GM12872 (cell line): Measurements from ENCODE around the gene UNC5B.

Experiments used
- TF ChIP-seq, protein P1 (sequence below): IDR thresholded peaks from 3 replicates; pipeline ENCODE4 v1.5.1; 2011; ENCODE audit warnings: low read depth, mild to moderate bottlenecking, low read length, moderate library complexity; ENCODE audit not compliant: insufficient read depth

UNC5B gene

DNA sequence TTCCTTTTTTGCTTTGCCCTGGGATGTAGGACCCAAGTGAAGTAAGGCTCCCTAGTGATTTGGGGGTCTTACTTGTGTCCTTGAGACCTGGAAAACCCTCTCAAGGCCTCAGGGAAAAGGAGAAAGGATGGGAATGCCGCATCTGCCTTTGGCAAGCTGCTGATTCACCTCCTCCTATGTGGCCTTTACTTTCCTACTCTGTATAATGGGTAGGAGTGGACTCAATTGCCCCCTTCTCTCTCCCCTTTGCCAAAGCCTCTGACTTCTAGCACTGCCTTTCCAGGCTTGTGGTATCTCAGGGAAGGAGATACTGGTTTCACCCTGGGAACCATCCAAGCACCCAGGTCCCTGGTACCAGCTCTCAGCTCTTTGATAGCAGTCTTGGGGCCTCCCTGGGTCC lies 35.4 kb downstream of the UNC5B start:
- TF ChIP-seq, protein P1, sequence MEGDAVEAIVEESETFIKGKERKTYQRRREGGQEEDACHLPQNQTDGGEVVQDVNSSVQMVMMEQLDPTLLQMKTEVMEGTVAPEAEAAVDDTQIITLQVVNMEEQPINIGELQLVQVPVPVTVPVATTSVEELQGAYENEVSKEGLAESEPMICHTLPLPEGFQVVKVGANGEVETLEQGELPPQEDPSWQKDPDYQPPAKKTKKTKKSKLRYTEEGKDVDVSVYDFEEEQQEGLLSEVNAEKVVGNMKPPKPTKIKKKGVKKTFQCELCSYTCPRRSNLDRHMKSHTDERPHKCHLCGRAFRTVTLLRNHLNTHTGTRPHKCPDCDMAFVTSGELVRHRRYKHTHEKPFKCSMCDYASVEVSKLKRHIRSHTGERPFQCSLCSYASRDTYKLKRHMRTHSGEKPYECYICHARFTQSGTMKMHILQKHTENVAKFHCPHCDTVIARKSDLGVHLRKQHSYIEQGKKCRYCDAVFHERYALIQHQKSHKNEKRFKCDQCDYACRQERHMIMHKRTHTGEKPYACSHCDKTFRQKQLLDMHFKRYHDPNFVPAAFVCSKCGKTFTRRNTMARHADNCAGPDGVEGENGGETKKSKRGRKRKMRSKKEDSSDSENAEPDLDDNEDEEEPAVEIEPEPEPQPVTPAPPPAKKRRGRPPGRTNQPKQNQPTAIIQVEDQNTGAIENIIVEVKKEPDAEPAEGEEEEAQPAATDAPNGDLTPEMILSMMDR: no peak

DNA sequence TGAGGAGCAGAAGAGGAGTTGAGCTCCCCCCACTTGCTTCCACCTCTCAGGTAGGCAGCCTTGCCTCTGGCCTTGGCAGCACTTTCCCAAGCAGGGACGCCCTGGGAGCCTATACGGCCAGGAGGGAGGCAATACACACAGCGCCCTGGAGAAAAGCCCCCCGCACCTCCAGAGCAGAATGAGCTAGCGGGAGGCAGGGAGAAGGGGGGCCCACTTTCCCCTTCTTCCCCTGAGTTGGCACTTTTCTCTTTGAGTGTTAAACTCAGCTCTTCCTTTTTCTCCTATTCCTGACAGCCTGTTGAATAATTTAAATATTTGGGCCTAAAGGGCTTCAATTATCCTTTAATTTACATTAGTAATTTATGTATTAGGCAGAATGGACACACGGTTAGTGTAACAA lies 35.8 kb downstream of the UNC5B start:
- TF ChIP-seq, protein P1: no peak

DNA sequence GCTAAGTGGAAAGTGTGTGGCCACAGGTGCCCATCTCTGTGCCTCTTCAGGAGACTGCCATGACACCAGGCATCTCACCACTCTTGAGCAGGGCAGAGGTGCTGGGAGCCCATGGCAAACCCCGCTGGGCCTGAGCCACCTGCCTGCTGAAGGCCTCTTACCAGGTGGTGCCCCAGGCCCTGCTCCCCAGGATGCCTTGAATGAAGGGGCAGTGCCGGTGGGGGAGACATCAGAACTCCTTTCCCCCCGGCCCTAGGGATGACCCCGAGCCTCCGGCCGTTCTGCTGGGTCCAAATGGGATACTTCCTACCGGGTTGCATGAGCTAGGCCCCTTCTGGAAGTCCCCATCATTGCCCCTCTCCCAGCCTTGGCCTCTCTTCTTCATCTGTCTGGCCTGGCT lies 37.6 kb downstream of the UNC5B start:
- TF ChIP-seq, protein P1: no peak

DNA sequence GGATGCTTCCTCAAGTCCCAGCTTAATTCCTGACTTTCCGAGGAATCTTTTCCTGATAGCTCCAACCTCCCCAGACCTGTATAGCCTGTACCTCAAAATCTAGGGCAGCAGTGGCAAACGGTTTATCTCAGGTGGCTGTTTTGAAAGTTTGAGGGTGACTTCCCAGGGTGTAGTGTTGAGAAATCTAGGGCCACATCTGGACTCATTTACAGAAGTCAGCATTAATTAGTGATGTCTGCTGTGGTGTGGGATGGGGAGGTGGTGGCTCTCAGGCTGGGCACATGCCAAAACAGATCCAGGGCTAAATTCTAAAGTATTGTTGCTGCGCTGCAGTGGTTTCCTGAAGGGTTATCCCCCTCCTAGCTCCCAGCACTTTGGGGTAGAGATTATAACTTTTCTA lies 38.0 kb downstream of the UNC5B start:
- TF ChIP-seq, protein P1: no peak

DNA sequence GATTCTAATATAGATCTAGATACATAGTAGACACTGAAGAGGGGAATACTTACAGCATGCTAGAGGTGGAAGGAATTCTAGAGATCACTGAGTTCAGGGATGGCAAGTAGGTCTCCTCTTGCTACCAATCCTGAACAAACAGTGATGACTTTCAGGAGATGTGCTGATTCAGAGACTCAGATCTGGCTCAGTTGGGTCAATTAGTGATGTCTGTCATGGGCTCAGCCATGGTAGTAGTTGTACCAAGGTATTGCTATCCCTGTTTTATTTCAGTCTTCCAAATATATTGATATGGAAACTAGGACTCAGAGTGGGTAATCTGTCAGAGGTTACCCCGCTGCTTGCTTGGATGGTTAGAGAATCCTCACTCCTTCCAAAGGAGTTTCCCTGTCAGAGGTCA lies 38.5 kb downstream of the UNC5B start:
- TF ChIP-seq, protein P1: no peak

DNA sequence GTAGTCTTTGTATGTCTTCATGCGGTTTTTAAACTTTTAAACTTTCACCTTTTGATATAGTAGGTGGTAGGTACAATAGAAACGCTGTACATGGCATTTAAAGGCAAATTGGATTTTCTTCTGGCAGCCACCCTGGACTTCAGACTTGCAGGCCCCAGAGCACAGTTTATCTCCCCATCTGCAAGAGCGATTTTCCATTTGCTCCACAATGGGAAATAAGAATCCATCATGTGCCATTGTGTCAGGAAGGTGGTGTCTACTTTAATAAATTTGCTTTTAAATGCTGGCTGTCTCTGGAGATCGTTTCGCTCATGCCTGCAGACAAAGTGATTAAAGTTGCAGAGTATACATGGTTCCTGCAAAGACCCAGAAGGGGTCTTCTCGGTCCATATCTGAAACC lies 38.9 kb downstream of the UNC5B start:
- TF ChIP-seq, protein P1: no peak

DNA sequence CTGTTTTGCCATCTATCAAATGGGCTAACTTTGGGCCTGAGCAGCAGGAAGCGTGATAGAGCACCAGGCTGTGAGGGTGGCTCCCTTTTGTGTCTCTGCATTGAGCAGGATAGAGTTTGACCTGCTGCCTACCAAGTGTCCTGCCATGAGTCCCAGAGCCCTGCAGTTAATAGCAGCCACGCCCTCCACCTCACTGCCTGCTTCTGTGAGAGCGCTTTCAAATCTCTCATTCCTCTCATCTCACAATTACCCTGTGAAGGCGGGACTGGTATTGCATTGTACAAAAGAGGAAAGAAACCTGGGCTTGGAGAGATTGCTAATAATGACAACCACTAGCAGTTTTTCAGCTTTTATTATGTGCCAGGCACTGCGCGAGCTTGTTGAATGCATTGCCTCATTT lies 39.9 kb downstream of the UNC5B start:
- TF ChIP-seq, protein P1: no peak
